WTC11 (cell line): ENCODE measurements around the gene CRYBA4. TPM values are rescaled to one million over a fixed set of nuclear protein-coding genes. Genes with fewer than 3 reads are reported as not detected.

ENCODE experiments used
- ATAC-seq: fragments of 200-7000 bp; cut with Tn5 transposase; 2 replicates; pipeline ENCODE4 v1.10.0; 2021; ENCODE audit warnings: mild to moderate bottlenecking, moderate library complexity
- CTCF ChIA-PET: fragments of 300-600 bp; sonication (Branson Sonifier 250); formaldehyde crosslinking; loops from one replicate; lab custom pipeline; 2021; ENCODE audit warnings: antibody characterized with exemption; lab: Charles Lee
- POLR2A ChIA-PET: fragments of 350-600 bp; sonication (Branson Sonifier 250); formaldehyde crosslinking; loops from one replicate; lab custom pipeline; 2021; ENCODE audit warnings: antibody characterized with exemption; lab: Charles Lee
- DNase-seq: peaks from one replicate; pipeline ENCODE4 v3.0.0; 2021; ENCODE audit warnings: low spot score
- H3K27ac Mint-ChIP-seq: 2 replicates; pipeline ENCODE4 v1.8.0; 2021; ENCODE audit warnings: mixed read lengths
- H3K27me3 Mint-ChIP-seq: 2 replicates; pipeline ENCODE4 v1.8.0; 2021; ENCODE audit warnings: low read depth, mild to moderate bottlenecking, moderate library complexity, mixed read lengths
- H3K36me3 Mint-ChIP-seq: 2 replicates; pipeline ENCODE4 v1.8.0; 2021; ENCODE audit warnings: mixed read lengths
- H3K4me1 Mint-ChIP-seq: 2 replicates; pipeline ENCODE4 v1.8.0; 2022; ENCODE audit warnings: mixed read lengths
- H3K4me3 Mint-ChIP-seq: 2 replicates; pipeline ENCODE4 v1.8.0; 2021; ENCODE audit warnings: mild to moderate bottlenecking, moderate library complexity, mixed read lengths
- H3K9me3 Mint-ChIP-seq: 2 replicates; pipeline ENCODE4 v1.8.0; 2021; ENCODE audit warnings: mixed read lengths
- CREB1 ChIP-seq: sonication (generic); formaldehyde crosslinking; IDR thresholded peaks from 2 replicates; pipeline ENCODE4 v1.8.0; 2023; ENCODE audit warnings: mild to moderate bottlenecking, missing genetic modification reagents
- HMGXB4 ChIP-seq: sonication (generic); formaldehyde crosslinking; IDR thresholded peaks from 2 replicates; pipeline ENCODE4 v1.8.1; 2023; ENCODE audit warnings: mild to moderate bottlenecking, moderate library complexity, missing genetic modification reagents
- JAZF1 ChIP-seq: fragments of 250-450 bp; sonication (Bioruptor Pico); IDR thresholded peaks from 2 replicates; pipeline ENCODE4 v1.9.0; 2021; ENCODE audit warnings: moderate library complexity, mild to moderate bottlenecking, inconsistent platforms
- MLX ChIP-seq: sonication (generic); formaldehyde crosslinking; IDR thresholded peaks from 2 replicates; pipeline ENCODE4 v1.8.1; 2023; ENCODE audit warnings: mild to moderate bottlenecking, missing genetic modification reagents, moderate library complexity
- OVOL2 ChIP-seq: fragments of 250-450 bp; sonication (Bioruptor Pico); IDR thresholded peaks from 2 replicates; pipeline ENCODE4 v1.9.0; 2021; ENCODE audit warnings: mild to moderate bottlenecking, borderline replicate concordance
- PRRX2 ChIP-seq: fragments of 250-450 bp; sonication (Bioruptor Pico); IDR thresholded peaks from 2 replicates; pipeline ENCODE4 v1.8.0; 2021; ENCODE audit warnings: mild to moderate bottlenecking
- ZBTB43 ChIP-seq: sonication (generic); formaldehyde crosslinking; IDR thresholded peaks from 2 replicates; pipeline ENCODE4 v1.8.1; 2023; ENCODE audit warnings: mild to moderate bottlenecking, missing genetic modification reagents
- ZNF263 ChIP-seq: sonication (generic); formaldehyde crosslinking; IDR thresholded peaks from 2 replicates; pipeline ENCODE4 v1.8.1; 2022; ENCODE audit warnings: low read depth, mild to moderate bottlenecking, moderate library complexity, missing genetic modification reagents
- ZNF416 ChIP-seq: fragments of 250-450 bp; sonication (Bioruptor Pico); IDR thresholded peaks from 2 replicates; pipeline ENCODE4 v1.9.0; 2021; ENCODE audit warnings: mild to moderate bottlenecking, inconsistent platforms
- ZNF423 ChIP-seq: fragments of 250-450 bp; sonication (Bioruptor Pico); IDR thresholded peaks from 2 replicates; pipeline ENCODE4 v2.1.2; 2022; ENCODE audit warnings: mild to moderate bottlenecking, moderate library complexity
- ZNF425 ChIP-seq: fragments of 250-450 bp; sonication (Bioruptor Pico); conservative IDR thresholded peaks from 2 replicates; pipeline ENCODE4 v1.9.0; 2021; ENCODE audit warnings: mild to moderate bottlenecking
- total RNA-seq: library from RNA; stranded (reverse); gene quantifications from 3 replicates; pipeline ENCODE4 v1.2.3, GENCODE V29; 2021
- TF ChIP-seq, protein P1 (sequence below): sonication (generic); formaldehyde crosslinking; IDR thresholded peaks from 2 replicates; pipeline ENCODE4 v1.8.1; 2023; ENCODE audit warnings: mild to moderate bottlenecking, missing genetic modification reagents, moderate library complexity
- TF ChIP-seq, protein P2 (sequence below): sonication (generic); formaldehyde crosslinking; IDR thresholded peaks from 2 replicates; pipeline ENCODE4 v1.8.0; 2023; ENCODE audit warnings: missing genetic modification reagents
- TF ChIP-seq, protein P3 (sequence below): sonication (generic); formaldehyde crosslinking; IDR thresholded peaks from 2 replicates; pipeline ENCODE4 v1.8.1; 2022; ENCODE audit warnings: low read depth, mild to moderate bottlenecking, moderate library complexity, missing genetic modification reagents, borderline replicate concordance
- TF ChIP-seq, protein P4 (sequence below): sonication (generic); formaldehyde crosslinking; IDR thresholded peaks from 2 replicates; pipeline ENCODE4 v1.8.1; 2023; ENCODE audit warnings: mild to moderate bottlenecking, missing genetic modification reagents, borderline replicate concordance
- TF ChIP-seq, protein P5 (sequence below): fragments of 250-450 bp; sonication (Bioruptor Pico); IDR thresholded peaks from 2 replicates; pipeline ENCODE4 v1.9.0; 2021; ENCODE audit warnings: moderate library complexity, mild to moderate bottlenecking, inconsistent platforms, borderline replicate concordance
- TF ChIP-seq, protein P6 (sequence below): sonication (generic); formaldehyde crosslinking; IDR thresholded peaks from 2 replicates; pipeline ENCODE4 v1.8.0; 2022; ENCODE audit warnings: mild to moderate bottlenecking, missing genetic modification reagents
- TF ChIP-seq, protein P7 (sequence below): sonication (generic); formaldehyde crosslinking; IDR thresholded peaks from 2 replicates; pipeline ENCODE4 v1.8.0; 2023; ENCODE audit warnings: mild to moderate bottlenecking, missing genetic modification reagents

CRYBA4 gene
- total RNA-seq, 1 experiment from 2014 or later: 0.81 TPM

DNA sequence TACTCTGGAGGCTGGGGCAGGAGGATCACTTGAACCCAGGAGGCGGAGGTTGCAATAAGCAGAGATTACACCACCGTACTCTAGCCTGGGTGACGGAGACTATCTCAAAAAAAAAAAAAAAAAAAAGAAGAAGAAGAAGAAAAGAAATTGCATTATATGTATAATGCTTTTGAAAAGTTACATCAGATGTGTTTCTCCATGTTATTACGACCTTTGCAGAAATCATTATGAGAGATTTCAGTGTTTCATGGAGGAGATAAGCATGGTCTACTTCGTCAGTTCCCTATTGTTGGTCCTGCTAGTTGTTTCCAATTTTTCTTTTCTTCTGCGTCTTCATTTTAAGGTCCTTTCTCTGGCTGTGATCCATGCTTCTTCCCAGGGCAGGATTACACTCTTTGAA, 38.6 kb downstream of the CRYBA4 start (continued):
- TF ChIP-seq, protein P1, sequence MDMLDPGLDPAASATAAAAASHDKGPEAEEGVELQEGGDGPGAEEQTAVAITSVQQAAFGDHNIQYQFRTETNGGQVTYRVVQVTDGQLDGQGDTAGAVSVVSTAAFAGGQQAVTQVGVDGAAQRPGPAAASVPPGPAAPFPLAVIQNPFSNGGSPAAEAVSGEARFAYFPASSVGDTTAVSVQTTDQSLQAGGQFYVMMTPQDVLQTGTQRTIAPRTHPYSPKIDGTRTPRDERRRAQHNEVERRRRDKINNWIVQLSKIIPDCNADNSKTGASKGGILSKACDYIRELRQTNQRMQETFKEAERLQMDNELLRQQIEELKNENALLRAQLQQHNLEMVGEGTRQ (CRISPR knock-in tag): no peak
- TF ChIP-seq, protein P2, sequence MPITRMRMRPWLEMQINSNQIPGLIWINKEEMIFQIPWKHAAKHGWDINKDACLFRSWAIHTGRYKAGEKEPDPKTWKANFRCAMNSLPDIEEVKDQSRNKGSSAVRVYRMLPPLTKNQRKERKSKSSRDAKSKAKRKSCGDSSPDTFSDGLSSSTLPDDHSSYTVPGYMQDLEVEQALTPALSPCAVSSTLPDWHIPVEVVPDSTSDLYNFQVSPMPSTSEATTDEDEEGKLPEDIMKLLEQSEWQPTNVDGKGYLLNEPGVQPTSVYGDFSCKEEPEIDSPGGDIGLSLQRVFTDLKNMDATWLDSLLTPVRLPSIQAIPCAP: no peak
- no peak for TF ChIP-seq ZNF416

GRCh38 chr22:26660961-26661578, 39.3 kb downstream of the CRYBA4 start:
- peak overlapping the region; percentile 82 for H3K27ac Mint-ChIP-seq
- DNase-seq (no peak), ATAC-seq (no peak)
- H3K36me3 Mint-ChIP-seq: peaks cover 25% of the 10 kb centered on the region
- H3K27me3 Mint-ChIP-seq: peaks cover 12% of the 10 kb centered on the region
- H3K4me3 Mint-ChIP-seq: no peak overlapping the region
- H3K9me3 Mint-ChIP-seq: no peaks in the 10 kb centered on the region
- H3K4me1 Mint-ChIP-seq: peaks cover 32% of the 10 kb centered on the region
- ChIA-PET POLR2A (interaction anchor here (0.6 to 0.8 kb wide), 2 partner anchors 17 to 106 kb away, joined by 3 to 6 read pairs; no protein-coding TSS in a partner anchor), CTCF (interaction anchor here (0.5 to 1.2 kb wide), 4 partner anchors 8 to 19 kb away, joined by 3 to 4 read pairs (median 4); no protein-coding TSS in a partner anchor)
- TF ChIP-seq, protein P3, sequence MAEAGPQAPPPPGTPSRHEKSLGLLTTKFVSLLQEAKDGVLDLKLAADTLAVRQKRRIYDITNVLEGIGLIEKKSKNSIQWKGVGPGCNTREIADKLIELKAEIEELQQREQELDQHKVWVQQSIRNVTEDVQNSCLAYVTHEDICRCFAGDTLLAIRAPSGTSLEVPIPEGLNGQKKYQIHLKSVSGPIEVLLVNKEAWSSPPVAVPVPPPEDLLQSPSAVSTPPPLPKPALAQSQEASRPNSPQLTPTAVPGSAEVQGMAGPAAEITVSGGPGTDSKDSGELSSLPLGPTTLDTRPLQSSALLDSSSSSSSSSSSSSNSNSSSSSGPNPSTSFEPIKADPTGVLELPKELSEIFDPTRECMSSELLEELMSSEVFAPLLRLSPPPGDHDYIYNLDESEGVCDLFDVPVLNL (CRISPR knock-in tag): no peak
- no peak for TF ChIP-seq ZNF263 (CRISPR knock-in tag)
- TF ChIP-seq JAZF1 (CRISPR knock-in tag): no peak
- TF ChIP-seq OVOL2 (CRISPR knock-in tag): no peak
- TF ChIP-seq CREB1 (CRISPR knock-in tag): no peak
- no peak for TF ChIP-seq MLX (CRISPR knock-in tag)
- TF ChIP-seq, protein P4, sequence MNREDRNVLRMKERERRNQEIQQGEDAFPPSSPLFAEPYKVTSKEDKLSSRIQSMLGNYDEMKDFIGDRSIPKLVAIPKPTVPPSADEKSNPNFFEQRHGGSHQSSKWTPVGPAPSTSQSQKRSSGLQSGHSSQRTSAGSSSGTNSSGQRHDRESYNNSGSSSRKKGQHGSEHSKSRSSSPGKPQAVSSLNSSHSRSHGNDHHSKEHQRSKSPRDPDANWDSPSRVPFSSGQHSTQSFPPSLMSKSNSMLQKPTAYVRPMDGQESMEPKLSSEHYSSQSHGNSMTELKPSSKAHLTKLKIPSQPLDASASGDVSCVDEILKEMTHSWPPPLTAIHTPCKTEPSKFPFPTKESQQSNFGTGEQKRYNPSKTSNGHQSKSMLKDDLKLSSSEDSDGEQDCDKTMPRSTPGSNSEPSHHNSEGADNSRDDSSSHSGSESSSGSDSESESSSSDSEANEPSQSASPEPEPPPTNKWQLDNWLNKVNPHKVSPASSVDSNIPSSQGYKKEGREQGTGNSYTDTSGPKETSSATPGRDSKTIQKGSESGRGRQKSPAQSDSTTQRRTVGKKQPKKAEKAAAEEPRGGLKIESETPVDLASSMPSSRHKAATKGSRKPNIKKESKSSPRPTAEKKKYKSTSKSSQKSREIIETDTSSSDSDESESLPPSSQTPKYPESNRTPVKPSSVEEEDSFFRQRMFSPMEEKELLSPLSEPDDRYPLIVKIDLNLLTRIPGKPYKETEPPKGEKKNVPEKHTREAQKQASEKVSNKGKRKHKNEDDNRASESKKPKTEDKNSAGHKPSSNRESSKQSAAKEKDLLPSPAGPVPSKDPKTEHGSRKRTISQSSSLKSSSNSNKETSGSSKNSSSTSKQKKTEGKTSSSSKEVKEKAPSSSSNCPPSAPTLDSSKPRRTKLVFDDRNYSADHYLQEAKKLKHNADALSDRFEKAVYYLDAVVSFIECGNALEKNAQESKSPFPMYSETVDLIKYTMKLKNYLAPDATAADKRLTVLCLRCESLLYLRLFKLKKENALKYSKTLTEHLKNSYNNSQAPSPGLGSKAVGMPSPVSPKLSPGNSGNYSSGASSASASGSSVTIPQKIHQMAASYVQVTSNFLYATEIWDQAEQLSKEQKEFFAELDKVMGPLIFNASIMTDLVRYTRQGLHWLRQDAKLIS (CRISPR knock-in tag): no peak
- no peak for TF ChIP-seq ZNF425 (CRISPR knock-in tag)
- TF ChIP-seq, protein P5, sequence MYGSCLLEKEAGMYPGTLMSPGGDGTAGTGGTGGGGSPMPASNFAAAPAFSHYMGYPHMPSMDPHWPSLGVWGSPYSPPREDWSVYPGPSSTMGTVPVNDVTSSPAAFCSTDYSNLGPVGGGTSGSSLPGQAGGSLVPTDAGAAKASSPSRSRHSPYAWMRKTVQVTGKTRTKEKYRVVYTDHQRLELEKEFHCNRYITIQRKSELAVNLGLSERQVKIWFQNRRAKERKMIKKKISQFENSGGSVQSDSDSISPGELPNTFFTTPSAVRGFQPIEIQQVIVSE: no peak
- TF ChIP-seq ZNF423 (CRISPR knock-in tag): no peak
- no peak for TF ChIP-seq PRRX2
- TF ChIP-seq ZBTB43 (CRISPR knock-in tag): no peak
- TF ChIP-seq HMGXB4: no peak
- TF ChIP-seq, protein P6, sequence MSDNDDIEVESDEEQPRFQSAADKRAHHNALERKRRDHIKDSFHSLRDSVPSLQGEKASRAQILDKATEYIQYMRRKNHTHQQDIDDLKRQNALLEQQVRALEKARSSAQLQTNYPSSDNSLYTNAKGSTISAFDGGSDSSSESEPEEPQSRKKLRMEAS: no peak
- TF ChIP-seq, protein P7, sequence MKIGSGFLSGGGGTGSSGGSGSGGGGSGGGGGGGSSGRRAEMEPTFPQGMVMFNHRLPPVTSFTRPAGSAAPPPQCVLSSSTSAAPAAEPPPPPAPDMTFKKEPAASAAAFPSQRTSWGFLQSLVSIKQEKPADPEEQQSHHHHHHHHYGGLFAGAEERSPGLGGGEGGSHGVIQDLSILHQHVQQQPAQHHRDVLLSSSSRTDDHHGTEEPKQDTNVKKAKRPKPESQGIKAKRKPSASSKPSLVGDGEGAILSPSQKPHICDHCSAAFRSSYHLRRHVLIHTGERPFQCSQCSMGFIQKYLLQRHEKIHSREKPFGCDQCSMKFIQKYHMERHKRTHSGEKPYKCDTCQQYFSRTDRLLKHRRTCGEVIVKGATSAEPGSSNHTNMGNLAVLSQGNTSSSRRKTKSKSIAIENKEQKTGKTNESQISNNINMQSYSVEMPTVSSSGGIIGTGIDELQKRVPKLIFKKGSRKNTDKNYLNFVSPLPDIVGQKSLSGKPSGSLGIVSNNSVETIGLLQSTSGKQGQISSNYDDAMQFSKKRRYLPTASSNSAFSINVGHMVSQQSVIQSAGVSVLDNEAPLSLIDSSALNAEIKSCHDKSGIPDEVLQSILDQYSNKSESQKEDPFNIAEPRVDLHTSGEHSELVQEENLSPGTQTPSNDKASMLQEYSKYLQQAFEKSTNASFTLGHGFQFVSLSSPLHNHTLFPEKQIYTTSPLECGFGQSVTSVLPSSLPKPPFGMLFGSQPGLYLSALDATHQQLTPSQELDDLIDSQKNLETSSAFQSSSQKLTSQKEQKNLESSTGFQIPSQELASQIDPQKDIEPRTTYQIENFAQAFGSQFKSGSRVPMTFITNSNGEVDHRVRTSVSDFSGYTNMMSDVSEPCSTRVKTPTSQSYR (CRISPR knock-in tag): no peak
